Neural crest cell (in vitro differentiated cells): Measurements from ENCODE around the gene OR7A17. TPM values are rescaled to one million over a fixed set of nuclear protein-coding genes. Genes with fewer than 3 reads are reported as not detected.

Source experiments
- DNase-seq: peaks from one replicate; pipeline ENCODE4 v3.0.0; 2021; ENCODE audit warnings: low read depth, mixed read lengths, low spot score
- H3K27ac Mint-ChIP-seq: one replicate; pipeline ENCODE4 v1.8.0; 2021; ENCODE audit warnings: mild to moderate bottlenecking, mixed read lengths; ENCODE audit not compliant: unreplicated experiment
- H3K27me3 Mint-ChIP-seq: 2 replicates; pipeline ENCODE4 v1.8.0; 2021; ENCODE audit warnings: low read depth, mild to moderate bottlenecking, mixed read lengths
- H3K36me3 Mint-ChIP-seq: 2 replicates; pipeline ENCODE4 v1.8.0; 2021; ENCODE audit warnings: low read depth, mild to moderate bottlenecking, mixed read lengths
- H3K4me1 Mint-ChIP-seq: 2 replicates; pipeline ENCODE4 v1.8.0; 2021; ENCODE audit warnings: mixed read lengths
- H3K4me3 Mint-ChIP-seq: one replicate; pipeline ENCODE4 v1.8.0; 2021; ENCODE audit warnings: mild to moderate bottlenecking, mixed read lengths
- H3K9me3 Mint-ChIP-seq: 2 replicates; pipeline ENCODE4 v1.8.0; 2021; ENCODE audit warnings: mixed read lengths
- CTCF ChIP-seq: fragments of 200-600 bp; sonication (generic); conservative IDR thresholded peaks from 2 replicates; pipeline ENCODE4 v1.5.0; 2021; ENCODE audit warnings: antibody characterized with exemption, mild to moderate bottlenecking
- long read RNA-seq: library from polyadenylated mRNA; unstranded; transcript quantifications from one replicate; pipeline ENCODE4 v2.0.0, GENCODE V29; 2020
- total RNA-seq: library from RNA; stranded (reverse); gene quantifications from 2 replicates; pipeline ENCODE4 v1.2.1, GENCODE V29; 2021

The OR7A17 gene
- not detected in 2 replicates for total RNA-seq
- long read RNA-seq = 0 reads

- Mint-ChIP-seq H3K27me3 (peaks cover 71% of the 10 kb centered on the region), H3K27ac (no peak within 1 kb of the TSS), H3K36me3 (no peaks in the 10 kb centered on the region), H3K9me3 (no peaks in the 10 kb centered on the region), H3K4me3 (no peak within 1 kb of the TSS), H3K4me1 (peaks cover 4% of the 10 kb centered on the region)
- DNase-seq = no peak
- TF ChIP-seq CTCF = no peak
These were observed at the start of gene OR7A17 for GRCh38 chr19:14886032-14886431. Gene OR7A17 (minus strand): TSS chr19:14886132. CDS start chr19:14881355, 4,777 bp downstream.

- TF ChIP-seq CTCF = no peak
- H3K9me3 Mint-ChIP-seq = peaks cover 4% of the 10 kb centered on the region
- no peak overlapping the region for H3K4me3 Mint-ChIP-seq
- H3K27ac Mint-ChIP-seq = no peak overlapping the region
- no peak for DNase-seq
- no peaks in the 10 kb centered on the region for H3K36me3 Mint-ChIP-seq
- H3K4me1 Mint-ChIP-seq = no peaks in the 10 kb centered on the region
- peaks cover 45% of the 10 kb centered on the region for H3K27me3 Mint-ChIP-seq
These were observed 47.6 kb upstream of the OR7A17 start for GRCh38 chr19:14933506-14933905.

DNA sequence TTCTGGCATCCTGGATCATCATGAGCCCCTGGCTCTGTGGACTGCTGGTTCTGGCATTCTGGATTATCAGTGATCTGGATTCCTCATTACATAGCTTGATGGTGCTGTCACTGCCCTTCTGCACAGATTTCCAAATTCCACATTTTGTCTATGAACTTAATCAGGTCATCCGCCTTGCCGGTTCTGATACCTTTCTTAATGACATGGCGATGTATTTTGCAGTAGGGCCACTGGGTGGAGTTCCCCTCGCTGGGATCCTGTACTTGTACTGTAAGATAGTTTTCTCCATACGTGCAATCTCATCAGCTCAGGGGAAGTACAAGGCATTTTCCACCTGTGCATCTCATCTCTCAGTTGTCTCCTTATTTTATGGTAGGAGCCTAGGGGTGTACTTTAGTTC is 30.9 kb upstream of the OR7A17 start:
- H3K27ac Mint-ChIP-seq = no peak overlapping the region
- TF ChIP-seq CTCF = no peak
- no peaks in the 10 kb centered on the region for H3K4me1 Mint-ChIP-seq
- no peak overlapping the region for H3K4me3 Mint-ChIP-seq
- DNase-seq = no peak
- H3K27me3 Mint-ChIP-seq = peaks cover 81% of the 10 kb centered on the region
- H3K36me3 Mint-ChIP-seq = no peaks in the 10 kb centered on the region
- H3K9me3 Mint-ChIP-seq = peaks cover 6% of the 10 kb centered on the region

GRCh38 chr19:14915116-14915515 is 29.2 kb upstream of the OR7A17 start:
- Mint-ChIP-seq H3K27me3 (peaks cover 79% of the 10 kb centered on the region), H3K27ac (no peak overlapping the region), H3K4me1 (no peaks in the 10 kb centered on the region), H3K36me3 (no peaks in the 10 kb centered on the region), H3K4me3 (no peak overlapping the region), H3K9me3 (peaks cover 3% of the 10 kb centered on the region)
- TF ChIP-seq CTCF = no peak
- DNase-seq = no peak

DNA sequence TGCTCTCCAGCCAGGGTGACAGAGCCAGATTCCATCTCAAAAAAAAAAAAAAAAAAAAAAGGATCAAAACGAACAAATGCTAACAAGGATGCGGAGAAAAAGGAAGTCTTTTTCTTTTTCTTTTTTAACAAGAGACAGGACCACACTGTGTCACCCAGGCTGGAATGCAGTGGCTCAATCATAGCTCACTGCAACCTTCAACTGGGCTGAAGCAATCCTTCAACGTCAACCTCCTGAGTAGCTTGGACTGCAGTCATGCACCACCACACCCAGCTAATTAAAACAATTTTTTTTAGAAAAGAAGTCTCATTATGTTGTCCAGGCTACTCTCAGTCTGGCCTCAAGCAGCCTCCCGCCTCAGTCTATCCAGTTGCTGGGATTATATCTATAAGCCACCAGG is 20.8 kb upstream of the OR7A17 start:
- Mint-ChIP-seq H3K27ac (no peak overlapping the region), H3K4me1 (no peaks in the 10 kb centered on the region), H3K9me3 (no peaks in the 10 kb centered on the region), H3K4me3 (no peak overlapping the region), H3K27me3 (peaks cover 66% of the 10 kb centered on the region), H3K36me3 (no peaks in the 10 kb centered on the region)
- no peak for DNase-seq
- no peak for TF ChIP-seq CTCF
